Prostate gland (tissue), 2 donors: ENCODE data around the gene RALA. TPM values are rescaled to one million over a fixed set of nuclear protein-coding genes. Genes with fewer than 3 reads are reported as not detected.

Source experiments
- DNase-seq: peaks from one replicate; pipeline ENCODE4 v3.0.0-alpha.2; 2019; ENCODE audit warnings: low spot score
- H3K27ac ChIP-seq, 2 donors: fragments of 200-600 bp; sonication (generic); 2 replicates each; pipeline ENCODE4 v1.5.1; 2017 to 2019
- H3K27me3 ChIP-seq: fragments of 200-600 bp; sonication (generic); replicated peaks from 2 replicates; pipeline ENCODE4 v1.5.1; 2019; ENCODE audit not compliant: insufficient read depth
- H3K36me3 ChIP-seq, 2 donors: fragments of 200-600 bp; sonication (generic); 1 replicate in 1 of 2; 2 replicates in 1 of 2; pipeline versions ENCODE4 v1.5.1 to v1.8.1; 2017 to 2019
- H3K4me1 ChIP-seq: fragments of 200-600 bp; sonication (generic); replicated peaks from 2 replicates; pipeline ENCODE4 v1.5.1; 2019
- H3K4me3 ChIP-seq, 2 donors: fragments of 200-600 bp; sonication (generic); 2 replicates each; pipeline ENCODE4 v1.5.1; 2017 to 2019
- H3K9me3 ChIP-seq: fragments of 200-600 bp; sonication (generic); 2 replicates; pipeline ENCODE4 v1.5.1; 2017
- CTCF ChIP-seq, 4 experiments: fragments of 200-600 bp in 2 of 4; fragments of 450-650 bp in 2 of 4; sonication (generic) in 2 of 4; IDR thresholded peaks; 1 replicate in 3 of 4; 2 replicates in 1 of 4; pipeline ENCODE4 v1.5.1; 2016 to 2019; ENCODE audit warnings: antibody characterized with exemption in 4 of 4, mild to moderate bottlenecking in 2 of 4, moderate library complexity in 2 of 4
- POLR2A ChIP-seq: fragments of 450-650 bp; IDR thresholded peaks from one replicate; pipeline ENCODE4 v1.6.1; 2016; ENCODE audit warnings: antibody characterized with exemption, mild to moderate bottlenecking
- POLR2AphosphoS5 ChIP-seq: sonication (generic); formaldehyde crosslinking; IDR thresholded peaks from one replicate; pipeline ENCODE4 v1.6.1; 2017; ENCODE audit warnings: antibody characterized with exemption
- WGBS: methylation state at CpG from one replicate; pipeline ENCODE4 v1.1.5; 2018; 5-methylcytosine and 5-hydroxymethylcytosine counted together
- intact Hi-C: fragments of 100-400 bp; cut with DNase I; formaldehyde crosslinking; loops from one replicate; pipeline ENCODE4 v1.14.2; 2022
- total RNA-seq, 2 donors: library from RNA; depleted of rRNA; stranded (reverse); fragments of >200 nt; gene quantifications; one replicate each; pipeline ENCODE4 v1.1.0, GENCODE V29; 2016

RALA gene
- total RNA-seq, 2 donors from 2014 or later, result 11.9 to 14.7 TPM

- TF ChIP-seq CTCF (IDR thresholded peaks at IDR 0.05) (no peak), POLR2AphosphoS5 (no peak), POLR2A (no peak)
- Histone ChIP-seq H3K27me3 (no peaks in the 10 kb centered on the region), H3K36me3 (no peaks in the 10 kb centered on the region), H3K27ac (no peak overlapping the region), H3K4me3 (peak overlapping the region in 1 of 2 donors; percentile 19), H3K9me3 (no peaks in the 10 kb centered on the region), H3K4me1 (no peaks in the 10 kb centered on the region)
- intact Hi-C loops, result no loop called here
- WGBS, result 53% methylated on average over 5 of the region's 5 CpGs
- DNase-seq, result no peak
Measured at GRCh38 chr7:39609935-39610263, 13.5 kb upstream of the RALA start.

GRCh38 chr7:39613577-39613976 lies 9.8 kb upstream of the RALA start:
- Histone ChIP-seq H3K27ac (no peak overlapping the region), H3K9me3 (no peaks in the 10 kb centered on the region), H3K4me1 (no peaks in the 10 kb centered on the region), H3K36me3 (no peaks in the 10 kb centered on the region), H3K27me3 (no peaks in the 10 kb centered on the region), H3K4me3 (no peak overlapping the region)
- intact Hi-C loops, result no loop called here
- WGBS, result 74% methylated on average over 4 of the region's 4 CpGs
- TF ChIP-seq POLR2AphosphoS5 (no peak), CTCF (IDR thresholded peaks at IDR 0.05) (no peak), POLR2A (no peak)
- DNase-seq, result no peak

GRCh38 chr7:39614299-39614698 lies 9.1 kb upstream of the RALA start:
- no peaks in the 10 kb centered on the region for H3K4me1 ChIP-seq
- no peak overlapping the region for H3K4me3 ChIP-seq
- H3K9me3 ChIP-seq, result no peaks in the 10 kb centered on the region
- H3K36me3 ChIP-seq, result no peaks in the 10 kb centered on the region
- WGBS, result 87% methylated on average over 2 of the region's 2 CpGs
- DNase-seq, result no peak
- no peak overlapping the region for H3K27ac ChIP-seq
- intact Hi-C loops, result no loop called here
- no peak for TF ChIP-seq POLR2AphosphoS5
- TF ChIP-seq CTCF (IDR thresholded peaks at IDR 0.05), result no peak
- TF ChIP-seq POLR2A, result no peak
- H3K27me3 ChIP-seq, result no peaks in the 10 kb centered on the region

- no peak for TF ChIP-seq POLR2A
- TF ChIP-seq POLR2AphosphoS5, result no peak
- TF ChIP-seq CTCF (IDR thresholded peaks at IDR 0.05), result no peak
- no peak for DNase-seq
- Histone ChIP-seq H3K27ac (no peak overlapping the region), H3K9me3 (no peaks in the 10 kb centered on the region), H3K36me3 (no peaks in the 10 kb centered on the region), H3K4me1 (no peaks in the 10 kb centered on the region), H3K4me3 (no peak overlapping the region), H3K27me3 (no peaks in the 10 kb centered on the region)
- 50% methylated on average over 1 of the region's 1 CpG for WGBS
- intact Hi-C loops, result no loop called here
Measured at GRCh38 chr7:39615350-39615975, 7.9 kb upstream of the RALA start.

GRCh38 chr7:39616138-39616537 lies 7.2 kb upstream of the RALA start:
- no peaks in the 10 kb centered on the region for H3K9me3 ChIP-seq
- H3K4me1 ChIP-seq, result no peaks in the 10 kb centered on the region
- H3K27me3 ChIP-seq, result no peaks in the 10 kb centered on the region
- H3K4me3 ChIP-seq, result no peak overlapping the region
- no peak for DNase-seq
- 37% methylated on average over 1 of the region's 1 CpG for whole genome bisulfite sequencing
- H3K36me3 ChIP-seq, result no peaks in the 10 kb centered on the region
- no peak for TF ChIP-seq POLR2AphosphoS5
- TF ChIP-seq CTCF (IDR thresholded peaks at IDR 0.05), result no peak
- no peak for TF ChIP-seq POLR2A
- H3K27ac ChIP-seq, result no peak overlapping the region
- intact Hi-C loops, result no loop called here
